GM18858 (cell line): ENCODE results near the gene WNT3A.
A peak's percentile ranks its signal among the peaks of the same experiment; 100 is the strongest.

Source experiments
- ATAC-seq: cut with Tn5 transposase; IDR thresholded peaks from one replicate; pipeline ENCODE4 v1.9.1; 2021; ENCODE audit not compliant: unreplicated experiment

WNT3A gene

DNA sequence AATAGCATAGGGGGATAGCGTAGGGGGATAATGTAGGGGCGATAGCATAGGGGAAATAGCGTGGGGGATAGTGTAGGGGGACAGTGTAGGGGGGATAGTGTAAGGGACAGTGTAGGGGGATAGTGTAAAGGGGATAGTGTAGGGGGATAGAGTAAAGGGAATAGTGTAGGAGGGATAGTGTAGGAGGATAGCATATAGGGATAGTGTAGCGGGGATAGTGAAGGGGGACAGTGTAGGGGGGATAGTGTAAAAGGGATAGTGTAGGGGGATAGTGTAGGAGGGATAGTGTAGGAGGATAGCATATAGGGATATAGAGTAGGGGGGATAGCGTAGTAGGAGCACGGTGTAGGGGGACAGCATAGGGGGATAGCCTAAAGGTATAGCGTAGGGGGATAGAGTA lies 61.6 kb downstream of the WNT3A start:
- no peak for ATAC-seq

DNA sequence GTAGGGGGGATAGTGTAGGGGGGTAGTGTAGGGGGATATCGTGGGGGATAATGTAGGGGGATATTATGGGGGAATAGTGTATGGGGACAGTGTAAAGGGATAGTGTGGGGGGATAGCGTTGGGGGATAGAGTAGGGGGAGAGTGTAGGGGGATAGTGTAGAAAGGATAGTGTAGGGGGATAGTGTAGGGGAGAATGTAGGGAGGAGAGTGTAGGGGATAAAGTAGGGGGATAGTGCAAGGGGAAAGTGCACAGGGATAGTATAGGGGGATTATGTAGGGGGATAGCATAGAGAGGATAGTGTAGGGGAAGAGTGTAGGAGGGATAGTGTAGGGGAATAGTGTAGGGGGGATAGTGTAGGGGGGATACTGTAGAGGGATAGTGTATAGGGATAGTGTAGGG lies 63.4 kb downstream of the WNT3A start:
- no peak for ATAC-seq

GRCh38 chr1:228070851-228071250 lies 64.1 kb downstream of the WNT3A start:
- ATAC-seq, result no peak

DNA sequence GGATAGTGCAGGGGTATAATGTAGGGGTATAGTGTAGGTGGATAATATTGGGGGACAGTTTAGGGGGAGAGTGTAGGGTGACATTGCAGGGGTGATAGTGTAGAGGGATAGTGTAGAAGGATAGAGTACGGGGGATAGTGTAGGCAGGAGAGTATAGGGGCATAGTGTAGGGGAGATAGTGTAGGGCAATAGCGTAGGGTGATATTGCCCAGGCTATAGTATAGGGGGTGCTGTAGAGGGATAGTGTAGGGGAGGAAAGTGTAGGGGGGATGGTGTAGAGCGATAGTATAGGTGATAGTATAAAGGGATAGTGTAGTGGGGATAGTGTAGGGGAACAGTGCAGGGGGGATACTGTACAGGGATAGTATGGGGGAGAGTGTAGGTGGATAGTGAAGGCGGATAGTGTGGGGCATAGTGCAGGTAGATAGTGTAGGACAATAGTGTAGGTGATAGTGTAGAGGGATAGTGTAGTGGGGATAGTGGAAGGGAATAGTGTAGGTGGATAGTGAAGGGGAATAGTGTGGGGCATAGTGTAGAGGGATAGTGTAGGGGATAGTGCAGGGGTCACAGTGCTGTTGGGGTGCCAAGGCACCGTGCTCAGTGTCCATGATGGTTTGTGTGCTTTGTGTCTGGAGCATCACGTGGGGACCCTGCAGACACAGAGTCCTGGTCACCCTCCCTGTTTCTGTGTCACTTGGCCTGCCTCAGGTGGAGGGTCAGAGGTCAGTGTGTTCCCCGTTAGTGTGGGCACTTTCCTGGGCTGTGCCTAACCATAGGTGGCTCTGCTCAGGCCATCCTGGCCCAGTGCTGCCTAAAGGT lies 65.2 kb downstream of the WNT3A start:
- no peak for ATAC-seq

- ATAC-seq, result no peak
These were observed 65.9 kb downstream of the WNT3A start for GRCh38 chr1:228072658-228073043.

- no peak for ATAC-seq
These were observed 66.5 kb downstream of the WNT3A start for GRCh38 chr1:228073061-228073856.

DNA sequence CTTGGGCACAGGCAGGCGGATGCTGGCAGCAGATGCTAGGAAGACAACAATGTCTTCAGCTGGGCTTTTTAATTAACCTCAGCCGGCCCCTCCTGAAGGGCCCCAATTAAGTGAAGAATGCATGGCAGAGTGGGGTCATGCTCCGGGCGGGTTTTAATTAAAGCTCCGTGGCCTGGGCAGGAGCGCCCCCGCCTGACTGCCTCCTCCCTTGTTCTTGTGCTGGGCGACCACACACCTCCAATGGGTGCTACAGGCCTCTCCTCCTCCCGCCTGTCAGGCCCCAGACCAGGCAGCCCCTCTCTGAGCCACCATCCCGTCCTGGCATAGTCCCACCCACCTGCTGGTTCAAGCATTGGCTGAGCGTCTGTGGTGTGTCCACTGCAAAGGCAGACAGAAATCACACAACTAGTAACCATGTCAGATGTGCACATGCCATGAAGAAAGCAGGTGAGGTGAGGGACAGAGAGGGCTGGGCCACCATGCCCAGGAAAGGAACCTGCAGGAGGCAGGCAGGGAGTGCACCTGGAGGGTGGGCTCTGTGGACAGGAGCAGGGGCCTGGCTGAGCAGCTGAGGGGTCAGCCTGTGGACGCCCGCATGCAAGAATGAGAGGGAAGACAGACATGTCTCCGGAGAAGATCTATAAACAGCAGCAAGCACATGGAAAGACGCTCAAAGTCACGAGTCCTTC lies 67.2 kb downstream of the WNT3A start:
- ATAC-seq, result no peak

DNA sequence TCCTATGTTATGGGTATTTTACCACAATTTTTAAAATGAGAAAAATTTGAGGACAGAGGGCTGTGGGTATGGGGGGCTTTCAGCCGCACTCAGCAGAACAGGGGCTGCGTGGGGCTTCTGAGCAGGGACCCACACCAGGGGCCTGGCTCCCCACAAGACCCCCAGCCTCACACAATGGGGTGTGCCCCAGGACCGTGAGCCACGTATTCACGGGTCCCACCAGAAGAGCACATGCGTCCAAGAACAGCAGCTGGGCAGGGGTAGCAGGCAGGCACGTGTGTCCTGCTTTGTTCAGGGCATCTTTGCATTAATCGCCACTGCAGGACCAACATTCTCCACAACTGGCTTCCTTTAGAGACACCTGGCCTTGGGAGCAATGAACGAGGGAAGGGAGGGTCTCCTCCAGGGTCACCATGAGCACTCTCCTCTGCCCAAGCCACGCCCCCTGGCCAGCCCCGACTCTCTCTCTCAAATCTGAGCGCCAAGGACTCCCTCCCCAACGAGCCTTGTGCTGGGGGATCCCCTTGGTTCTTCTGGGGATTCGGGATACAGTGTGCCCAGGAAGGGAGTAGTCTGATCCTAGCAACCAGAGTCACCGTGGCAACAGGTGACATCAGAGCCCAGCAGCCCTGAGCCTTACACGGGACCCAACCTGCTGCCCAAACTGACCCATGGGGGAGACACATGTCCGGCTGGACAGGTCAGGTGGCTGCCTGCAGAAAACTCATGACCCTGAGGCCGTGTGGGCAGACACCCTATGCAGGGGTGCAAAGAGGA lies 68.3 kb downstream of the WNT3A start:
- ATAC-seq, result no peak

DNA sequence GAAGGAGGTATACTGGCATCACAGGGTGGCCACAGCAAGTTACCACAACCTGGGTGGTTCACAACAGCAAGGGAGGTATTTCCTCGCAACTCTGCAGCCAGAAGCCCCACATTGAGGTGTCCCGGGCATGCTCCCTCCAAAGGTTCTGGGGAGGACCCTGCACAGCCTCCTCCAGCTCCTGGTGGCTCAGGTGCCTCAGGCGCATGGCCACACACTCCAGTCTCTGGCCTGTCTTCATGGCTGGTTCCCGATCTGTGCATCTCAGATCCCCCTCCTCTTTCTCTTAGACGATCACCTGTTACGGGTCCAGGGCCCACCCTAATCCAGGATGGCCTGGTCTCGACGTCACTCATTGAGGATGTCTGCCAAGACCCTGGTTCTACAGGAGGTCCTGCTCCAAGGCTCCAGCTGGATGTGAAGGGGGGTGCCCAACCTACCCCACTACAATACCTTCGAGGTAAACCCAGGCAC lies 69.0 kb downstream of the WNT3A start:
- no peak for ATAC-seq

GRCh38 chr1:228076796-228077430 lies 70.1 kb downstream of the WNT3A start:
- no peak for ATAC-seq

DNA sequence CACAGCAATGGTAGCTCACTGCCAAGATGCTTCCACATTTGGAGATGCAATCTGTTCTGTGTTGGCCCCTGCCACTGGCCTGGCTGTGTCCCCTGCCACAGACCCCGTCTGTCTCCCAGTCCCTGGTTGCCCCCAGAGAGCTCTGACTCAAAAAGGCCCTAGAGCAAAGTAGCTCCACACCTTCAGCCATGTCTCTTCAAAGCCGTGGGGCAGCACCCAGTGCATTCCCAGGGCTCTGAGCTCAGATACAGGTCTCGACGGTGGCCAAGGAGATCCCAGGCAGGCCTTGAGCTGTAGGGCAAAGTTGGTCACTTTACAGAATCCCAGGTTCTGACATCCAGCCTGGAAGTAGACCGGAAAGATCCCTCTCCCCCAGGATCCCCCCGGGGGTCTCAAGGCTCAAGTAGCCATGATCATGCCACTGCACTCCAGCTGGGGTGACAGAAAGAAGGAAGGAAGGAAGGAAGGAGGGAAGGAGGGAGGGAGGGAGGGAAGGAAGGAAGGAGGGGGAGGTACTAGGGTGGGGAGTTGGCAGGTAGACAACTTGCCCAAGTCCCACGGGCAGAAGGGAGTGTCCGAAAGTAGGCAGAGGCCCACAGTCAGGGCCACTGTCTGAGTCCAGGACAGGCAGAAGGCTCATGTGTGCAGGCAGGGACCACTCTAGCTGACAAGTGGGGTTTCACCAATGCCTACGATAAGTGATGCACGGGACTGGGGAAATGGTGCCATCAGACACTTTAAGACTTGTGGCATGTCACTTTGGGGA lies 71.0 kb downstream of the WNT3A start:
- no peak for ATAC-seq

- ATAC-seq, result no peak
These were observed 72.2 kb downstream of the WNT3A start for GRCh38 chr1:228079013-228079412.

DNA sequence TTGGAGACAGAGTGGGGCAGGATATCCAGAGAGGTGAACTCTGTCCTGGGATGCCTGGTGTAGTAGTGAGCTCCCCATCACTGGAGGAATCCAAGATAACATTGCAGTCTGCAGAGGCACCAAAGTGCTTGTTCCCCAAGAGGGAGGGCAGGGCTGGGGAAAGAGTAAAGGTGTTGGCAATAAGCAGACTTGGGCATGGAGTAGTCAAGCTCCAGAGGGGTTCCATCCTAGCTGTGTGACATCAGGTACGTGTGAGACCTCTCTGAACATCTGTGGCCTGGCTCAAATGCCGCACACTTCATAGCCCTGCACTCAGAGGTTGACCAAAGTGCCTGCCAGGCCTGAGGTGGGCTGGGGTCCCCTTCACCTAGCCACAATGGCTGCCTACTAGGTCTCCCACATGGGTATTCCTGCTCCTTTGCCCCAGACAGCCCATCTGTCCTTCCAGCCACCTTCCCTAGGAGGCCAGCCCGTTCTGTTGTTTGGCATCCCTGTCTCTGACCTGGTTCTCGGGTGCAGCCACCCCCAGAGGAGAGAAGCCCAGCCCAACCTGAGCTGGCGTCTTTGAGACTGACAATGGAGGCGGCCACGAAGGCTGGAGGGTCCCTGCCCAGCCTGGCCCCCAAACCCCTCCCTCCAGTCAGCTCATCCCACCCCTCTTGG lies 72.9 kb downstream of the WNT3A start:
- no peak for ATAC-seq

- ATAC-seq, result no peak
These were observed 74.3 kb downstream of the WNT3A start for GRCh38 chr1:228081144-228081543.

DNA sequence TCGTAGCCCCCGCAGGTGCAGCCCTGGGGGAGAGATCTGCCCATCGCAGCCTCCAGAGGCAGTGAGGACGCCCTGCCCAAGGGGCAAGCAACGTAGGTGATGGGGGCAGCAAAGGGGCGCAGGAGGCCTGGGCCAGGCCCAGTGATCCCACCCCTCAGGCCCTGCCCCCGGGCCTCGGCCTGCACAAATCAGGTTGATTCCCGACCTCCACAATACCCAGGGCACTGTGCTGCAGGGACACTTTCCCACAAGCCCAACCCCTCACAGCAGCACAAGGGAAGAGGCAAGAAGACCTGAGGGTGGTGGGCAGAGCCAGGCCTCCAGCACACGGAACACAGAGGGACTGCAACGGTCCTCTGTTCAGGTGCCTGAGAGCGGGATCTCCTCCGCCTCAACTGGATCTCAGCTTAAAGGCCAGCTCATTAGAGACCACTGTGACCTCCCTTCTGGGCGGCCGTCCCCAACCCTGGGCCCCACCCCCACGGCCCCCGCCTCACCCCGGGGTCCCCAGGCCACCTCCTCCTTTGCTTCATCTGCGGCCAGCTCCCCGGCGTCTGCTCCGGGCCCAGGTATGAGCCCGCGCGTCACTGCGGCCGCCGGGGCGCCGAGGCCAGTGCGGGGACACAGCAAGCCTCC lies 74.9 kb downstream of the WNT3A start:
- ATAC-seq, result peak; percentile 21

- peak; percentile 61 for ATAC-seq
These were observed 75.6 kb downstream of the WNT3A start, which contains the start of gene ARF1 for GRCh38 chr1:228082214-228082917. Gene ARF1 (plus strand): TSS chr1:228082708. CDS start chr1:228097115, 14,407 bp downstream.

- ATAC-seq, result no peak
These were observed 76.4 kb downstream of the WNT3A start for GRCh38 chr1:228082918-228083870.
